HG03565 (cell line): Measurements from ENCODE around the gene TMEM60.
"Not testable (repeated sequence)": the region's sequence is repeated elsewhere in the genome, so short reads cannot be mapped to it uniquely, and the experiment has no call there.

Experiments
- ATAC-seq: cut with Tn5 transposase; IDR thresholded peaks from one replicate; pipeline ENCODE4 v1.9.1; 2021; ENCODE audit warnings: mild to moderate bottlenecking, moderate library complexity; ENCODE audit not compliant: unreplicated experiment

Gene TMEM60

GRCh38 chr7:77812290-77812685 lies 14.1 kb upstream of the TMEM60 start:
- ATAC-seq = no peak

GRCh38 chr7:77811516-77812289 lies 13.5 kb upstream of the TMEM60 start:
- no peak for ATAC-seq

- no peak for ATAC-seq
Measured at GRCh38 chr7:77808517-77808916, 10.3 kb upstream of the TMEM60 start.

GRCh38 chr7:77806425-77806824 lies 8.2 kb upstream of the TMEM60 start:
- ATAC-seq = no peak

GRCh38 chr7:77802557-77803405 lies 4.5 kb upstream of the TMEM60 start:
- no peak for ATAC-seq

- ATAC-seq = no peak
Measured at GRCh38 chr7:77800730-77801129, 2.5 kb upstream of the TMEM60 start.

GRCh38 chr7:77800158-77800557 lies 1.9 kb upstream of the TMEM60 start:
- ATAC-seq = peak; percentile 23

GRCh38 chr7:77799078-77799964 lies 1.1 kb upstream of the TMEM60 start:
- ATAC-seq = no peak

GRCh38 chr7:77797734-77798393 lies 370 bp downstream of the TMEM60 start:
- ATAC-seq = peak; percentile 6

GRCh38 chr7:77796960-77797359 lies 1.3 kb downstream of the TMEM60 start:
- ATAC-seq = no peak

GRCh38 chr7:77796109-77796508 lies 2.1 kb downstream of the TMEM60 start:
- no peak for ATAC-seq

- ATAC-seq = no peak
Measured at GRCh38 chr7:77794000-77794399, 4.2 kb downstream of the TMEM60 start.

- ATAC-seq = no peak
Measured at GRCh38 chr7:77791956-77792355, 6.3 kb downstream of the TMEM60 start.

- ATAC-seq = no peak
Measured at GRCh38 chr7:77791336-77791735, 6.9 kb downstream of the TMEM60 start.

GRCh38 chr7:77788327-77788902 lies 9.8 kb downstream of the TMEM60 start:
- ATAC-seq = no peak

GRCh38 chr7:77786741-77787140 lies 11.5 kb downstream of the TMEM60 start:
- no peak for ATAC-seq

- ATAC-seq = no peak
Measured at GRCh38 chr7:77786018-77786417, 12.2 kb downstream of the TMEM60 start.

GRCh38 chr7:77784426-77784825 lies 13.8 kb downstream of the TMEM60 start:
- ATAC-seq = not testable (repeated sequence)

GRCh38 chr7:77783545-77783944 lies 14.7 kb downstream of the TMEM60 start:
- ATAC-seq = no peak

- no peak for ATAC-seq
Measured at GRCh38 chr7:77783111-77783510, 15.1 kb downstream of the TMEM60 start.
